Skeletal muscle cell (primary cell): ENCODE measurements around the gene PLXNB1.
"Not testable (repeated sequence)": the region's sequence is repeated elsewhere in the genome, so short reads cannot be mapped to it uniquely, and the experiment has no call there.

Experiments
- DNase-seq: peaks from one replicate; pipeline ENCODE4 v3.0.0-alpha.2; 2010; ENCODE audit warnings: low read depth
- H3K4me3 ChIP-seq: 2 replicates; pipeline ENCODE4 v1.5.1; 2011; ENCODE audit warnings: low read depth, mild to moderate bottlenecking, control low read depth, low read length, moderate library complexity

Gene PLXNB1, protein sequence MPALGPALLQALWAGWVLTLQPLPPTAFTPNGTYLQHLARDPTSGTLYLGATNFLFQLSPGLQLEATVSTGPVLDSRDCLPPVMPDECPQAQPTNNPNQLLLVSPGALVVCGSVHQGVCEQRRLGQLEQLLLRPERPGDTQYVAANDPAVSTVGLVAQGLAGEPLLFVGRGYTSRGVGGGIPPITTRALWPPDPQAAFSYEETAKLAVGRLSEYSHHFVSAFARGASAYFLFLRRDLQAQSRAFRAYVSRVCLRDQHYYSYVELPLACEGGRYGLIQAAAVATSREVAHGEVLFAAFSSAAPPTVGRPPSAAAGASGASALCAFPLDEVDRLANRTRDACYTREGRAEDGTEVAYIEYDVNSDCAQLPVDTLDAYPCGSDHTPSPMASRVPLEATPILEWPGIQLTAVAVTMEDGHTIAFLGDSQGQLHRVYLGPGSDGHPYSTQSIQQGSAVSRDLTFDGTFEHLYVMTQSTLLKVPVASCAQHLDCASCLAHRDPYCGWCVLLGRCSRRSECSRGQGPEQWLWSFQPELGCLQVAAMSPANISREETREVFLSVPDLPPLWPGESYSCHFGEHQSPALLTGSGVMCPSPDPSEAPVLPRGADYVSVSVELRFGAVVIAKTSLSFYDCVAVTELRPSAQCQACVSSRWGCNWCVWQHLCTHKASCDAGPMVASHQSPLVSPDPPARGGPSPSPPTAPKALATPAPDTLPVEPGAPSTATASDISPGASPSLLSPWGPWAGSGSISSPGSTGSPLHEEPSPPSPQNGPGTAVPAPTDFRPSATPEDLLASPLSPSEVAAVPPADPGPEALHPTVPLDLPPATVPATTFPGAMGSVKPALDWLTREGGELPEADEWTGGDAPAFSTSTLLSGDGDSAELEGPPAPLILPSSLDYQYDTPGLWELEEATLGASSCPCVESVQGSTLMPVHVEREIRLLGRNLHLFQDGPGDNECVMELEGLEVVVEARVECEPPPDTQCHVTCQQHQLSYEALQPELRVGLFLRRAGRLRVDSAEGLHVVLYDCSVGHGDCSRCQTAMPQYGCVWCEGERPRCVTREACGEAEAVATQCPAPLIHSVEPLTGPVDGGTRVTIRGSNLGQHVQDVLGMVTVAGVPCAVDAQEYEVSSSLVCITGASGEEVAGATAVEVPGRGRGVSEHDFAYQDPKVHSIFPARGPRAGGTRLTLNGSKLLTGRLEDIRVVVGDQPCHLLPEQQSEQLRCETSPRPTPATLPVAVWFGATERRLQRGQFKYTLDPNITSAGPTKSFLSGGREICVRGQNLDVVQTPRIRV (N-terminal part only)

DNA sequence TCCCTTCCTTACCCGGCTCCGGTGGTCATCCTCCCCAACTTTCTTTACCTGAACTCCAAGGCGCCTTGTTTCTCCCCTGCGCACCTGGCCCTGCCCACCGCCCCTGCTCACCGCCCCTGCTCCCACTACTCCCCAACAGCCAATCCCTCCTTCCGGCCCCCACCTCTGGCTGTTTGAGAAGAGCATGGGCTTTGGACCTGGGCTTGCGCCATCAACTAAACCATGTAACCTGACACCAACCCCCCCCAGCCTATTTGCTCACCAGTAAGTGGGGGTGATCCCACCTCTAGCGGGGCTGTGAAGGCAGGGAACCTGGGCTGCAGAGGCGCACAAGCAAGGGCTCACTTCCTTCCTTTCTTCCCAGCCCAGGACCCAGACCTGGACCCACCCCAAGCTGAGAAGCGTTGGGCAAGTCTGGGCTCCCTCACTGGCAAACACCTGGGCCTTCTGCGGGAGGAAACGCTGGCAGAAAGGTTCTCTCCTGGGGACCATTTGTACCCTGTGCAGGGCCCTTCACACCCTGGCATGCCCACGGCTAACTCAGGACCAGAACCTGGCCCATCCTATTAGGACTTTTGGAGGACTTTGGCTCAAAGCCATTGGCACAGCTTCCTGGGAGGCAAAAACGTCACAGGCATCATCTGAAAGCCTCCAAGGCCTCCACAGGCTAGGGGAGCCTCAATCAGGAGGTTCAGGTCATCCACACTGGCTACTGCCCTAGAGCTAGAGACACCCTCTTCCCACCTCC, at the start of gene PLXNB1:
PLXNB1 (minus strand) TSS at position 127 of the 748 bp plus-strand sequence. CDS start 5,475 bp downstream, outside the sequence.
- DNase-seq, result peak; percentile 42
- peak within 1 kb of the TSS; percentile 65 for H3K4me3 ChIP-seq

DNA sequence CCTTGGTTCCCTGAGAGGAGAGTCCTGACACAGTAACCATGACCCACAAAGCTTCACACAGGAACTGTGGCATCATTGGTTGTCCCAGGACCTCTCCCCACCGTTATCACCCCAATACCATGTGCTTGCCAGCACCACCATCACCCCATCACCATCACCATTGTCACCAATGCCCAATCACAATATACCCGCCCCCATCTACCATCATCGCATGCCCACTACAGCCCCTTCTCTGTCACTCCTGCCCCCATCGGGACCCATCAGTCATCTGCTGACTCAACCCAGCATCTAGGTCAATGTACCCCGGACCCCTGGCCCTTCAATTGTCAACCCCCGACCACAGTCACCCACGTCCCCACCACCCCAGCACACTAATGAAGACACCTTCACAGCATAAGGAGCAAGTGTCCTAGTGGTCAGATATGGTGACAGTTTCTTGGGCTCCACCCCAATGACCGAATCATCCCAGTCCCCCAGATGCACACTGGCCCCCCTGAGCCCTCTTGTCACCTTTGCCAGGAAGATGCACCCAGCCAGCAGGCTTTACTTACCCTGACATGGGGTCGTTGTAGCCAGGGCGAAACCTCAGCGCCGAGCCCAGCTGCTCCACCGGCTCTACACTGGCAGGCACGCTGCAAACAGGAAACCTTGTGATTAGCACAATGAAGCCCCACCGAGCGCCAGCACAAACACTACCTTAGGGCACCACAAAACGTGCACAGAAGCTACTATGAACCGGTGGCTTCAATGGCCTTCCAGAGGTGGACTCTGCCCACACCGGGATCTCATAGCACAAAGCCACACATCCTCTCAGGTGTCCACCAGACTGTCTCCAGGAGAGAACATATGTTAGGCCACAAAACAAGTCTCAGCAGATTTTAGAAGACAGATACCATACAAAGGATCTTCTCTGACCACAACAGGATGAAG, 49.0 kb upstream of the PLXNB1 start:
- no peak for DNase-seq
- H3K4me3 ChIP-seq, result no peak overlapping the region

DNA sequence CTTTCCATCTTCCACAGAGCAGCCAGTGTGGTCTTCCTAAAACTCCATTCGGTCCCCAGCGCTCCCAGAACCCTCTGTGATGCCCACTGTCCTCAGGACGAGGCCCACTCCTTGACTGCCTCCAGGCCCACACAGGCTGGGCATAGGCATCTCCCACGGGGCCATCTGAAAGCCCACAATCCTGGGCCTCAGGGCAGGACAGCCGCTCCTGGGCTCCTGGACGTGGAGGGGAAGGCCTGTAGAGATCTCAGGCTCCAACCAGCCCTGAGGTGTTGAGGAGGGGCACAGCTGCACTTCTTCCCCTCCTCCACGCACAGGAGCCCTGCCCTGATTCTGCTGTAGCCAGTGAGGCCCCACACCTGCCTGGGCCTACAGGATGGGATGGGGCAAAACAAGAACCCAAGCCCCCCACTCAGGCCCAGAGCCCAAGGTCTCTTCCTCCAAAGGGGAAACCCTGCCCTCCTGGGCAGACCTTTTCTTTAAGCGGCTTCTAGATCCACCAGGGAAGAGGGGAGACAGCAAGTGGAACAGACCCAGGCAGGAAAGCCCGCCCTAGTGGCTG, 48.2 kb upstream of the PLXNB1 start:
- no peak for DNase-seq
- no peak overlapping the region for H3K4me3 ChIP-seq

DNA sequence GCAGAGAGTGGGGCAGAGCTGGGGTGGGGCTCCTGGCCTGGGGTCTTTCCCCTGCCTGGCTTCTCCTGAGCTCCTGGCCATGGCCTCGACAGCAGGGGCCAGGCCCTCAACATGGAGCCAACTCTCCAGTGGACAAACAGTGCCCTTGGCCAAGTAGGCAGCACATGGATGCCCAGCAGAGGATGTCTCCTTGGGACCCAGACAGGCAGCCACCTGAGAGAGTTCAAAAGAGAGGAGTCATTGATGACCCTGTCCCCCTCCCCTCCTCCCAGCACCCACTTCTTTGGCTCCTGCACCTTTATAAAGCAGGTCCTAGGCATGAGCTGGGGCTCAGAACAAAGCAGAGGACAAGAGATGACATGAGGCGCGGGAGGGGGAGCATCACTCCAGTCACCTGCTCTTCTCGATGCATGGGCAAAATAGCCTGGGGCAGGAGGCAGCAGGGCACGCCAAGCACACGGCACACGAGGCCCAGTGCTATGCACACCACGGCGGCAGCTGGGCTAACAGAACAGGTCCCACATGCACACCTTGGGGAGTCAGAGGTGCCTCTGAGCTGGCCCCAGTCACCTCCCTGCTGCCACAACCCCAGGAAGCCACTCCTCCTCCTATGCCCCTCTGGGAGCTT, 46.7 kb upstream of the PLXNB1 start:
- H3K4me3 ChIP-seq, result no peak overlapping the region
- no peak for DNase-seq

DNA sequence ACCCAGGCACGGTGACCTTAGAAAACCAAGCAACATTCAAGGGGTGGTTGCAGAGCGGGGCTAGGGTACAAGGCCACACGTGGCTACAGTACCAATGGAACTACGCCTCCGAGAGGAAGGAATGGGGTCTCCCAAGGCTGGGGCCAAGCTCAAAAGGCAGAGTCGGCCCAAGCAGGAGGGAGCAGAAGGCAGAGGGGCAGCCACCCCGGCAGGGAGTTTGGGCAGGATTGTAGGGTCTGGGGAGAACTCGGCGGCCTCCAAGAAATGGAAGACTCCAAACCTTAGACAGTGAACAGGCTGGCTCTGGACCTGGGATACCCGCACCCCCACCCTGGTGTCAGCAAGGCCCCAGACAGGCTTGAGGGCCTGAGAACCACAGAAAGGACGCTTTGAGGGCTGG, 45.3 kb upstream of the PLXNB1 start:
- no peak for DNase-seq
- H3K4me3 ChIP-seq, result no peak overlapping the region

DNA sequence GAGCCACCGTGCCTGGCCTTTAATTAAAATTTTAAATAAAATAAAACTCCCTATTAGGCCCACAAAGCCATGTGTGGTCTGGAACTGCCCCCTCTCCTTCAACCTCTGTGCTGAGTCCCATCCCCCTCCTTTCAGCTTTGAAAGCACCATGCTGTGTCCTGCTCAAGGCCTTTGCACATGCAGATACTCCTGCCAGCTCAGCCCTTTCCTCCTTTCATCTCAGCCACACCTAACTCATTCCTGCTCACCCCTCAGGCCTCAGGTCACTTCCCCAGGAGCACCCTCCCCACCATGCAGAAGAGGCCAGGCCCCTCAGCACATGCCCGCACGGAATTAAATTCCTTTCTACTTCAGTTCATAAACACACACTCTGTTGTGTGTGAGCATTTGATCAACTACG, 44.7 kb upstream of the PLXNB1 start:
- no peak overlapping the region for H3K4me3 ChIP-seq

DNA sequence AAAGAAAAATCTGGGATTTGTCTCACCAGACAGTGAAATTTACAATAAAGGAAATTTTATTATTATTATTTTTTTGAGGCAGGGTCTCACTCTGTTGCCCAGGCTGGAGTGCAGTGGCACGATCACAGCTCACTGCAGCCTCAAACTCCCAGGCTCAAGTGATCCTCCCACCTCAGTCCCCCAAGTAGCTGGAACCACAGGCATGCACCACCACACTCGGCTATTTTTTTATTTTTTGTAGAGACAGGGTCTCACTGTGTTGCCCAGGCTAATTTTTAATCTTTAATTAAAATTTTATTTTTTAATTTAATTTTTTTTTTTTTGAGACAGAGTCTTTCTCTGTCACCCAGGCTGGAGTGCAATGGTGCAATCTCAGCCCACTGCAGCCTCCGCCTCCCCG, 44.1 kb upstream of the PLXNB1 start:
- not testable (repeated sequence) for H3K4me3 ChIP-seq, DNase-seq

More for the DNA sequence above, 44.7 kb upstream of the PLXNB1 start:
- DNase-seq, result no peak

DNA sequence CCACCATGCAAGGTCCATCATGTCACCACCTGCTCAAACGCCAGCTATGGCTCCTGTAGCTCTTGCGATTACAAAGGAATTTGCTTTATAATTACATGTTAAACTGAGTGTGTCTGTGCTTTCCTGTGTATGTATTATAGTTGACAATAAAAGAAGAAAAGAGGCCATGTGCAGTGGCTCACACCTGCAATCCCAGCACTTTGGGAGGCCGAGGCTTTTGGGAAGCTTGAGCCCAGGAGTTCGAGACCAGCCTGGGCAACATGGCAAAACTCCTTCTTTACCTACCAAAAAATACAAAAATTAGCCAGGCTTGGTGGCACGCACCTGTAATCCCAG, 43.7 kb upstream of the PLXNB1 start:
- DNase-seq, result no peak
- no peak overlapping the region for H3K4me3 ChIP-seq

DNA sequence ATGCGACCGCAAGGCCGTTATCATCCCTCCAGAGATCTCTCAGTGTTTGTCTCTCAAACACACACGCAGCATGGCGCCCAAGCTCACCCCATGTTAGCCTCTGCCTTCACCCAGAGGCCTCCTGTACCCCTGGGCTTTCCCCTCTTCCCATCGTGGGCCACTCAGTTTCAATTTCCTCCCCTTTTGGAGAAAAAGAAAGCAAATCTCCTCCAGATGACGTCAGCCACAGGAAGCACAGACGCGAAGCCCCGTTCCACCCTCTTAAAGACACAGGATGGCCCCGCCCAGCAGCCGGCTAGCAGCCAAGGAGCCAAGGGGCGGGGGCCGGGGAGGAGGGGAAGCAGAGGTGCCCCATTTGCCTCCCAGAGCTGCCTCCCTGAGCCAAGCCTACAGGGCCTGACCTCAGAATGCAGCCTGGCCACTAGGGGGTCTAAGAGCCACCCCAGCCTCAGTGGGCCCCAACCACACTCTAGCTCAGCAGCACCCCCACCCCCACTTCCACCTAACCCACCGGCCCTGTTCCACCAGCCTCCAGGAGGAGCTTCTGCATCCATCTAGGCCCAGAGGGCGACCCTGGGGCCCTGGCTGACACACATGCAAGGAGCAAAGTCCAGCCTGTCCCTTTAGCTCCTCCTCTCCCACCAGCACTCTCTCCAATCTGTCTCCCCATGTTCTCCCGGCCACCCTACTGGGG, 43.2 kb upstream of the PLXNB1 start:
- H3K4me3 ChIP-seq, result peak overlapping the region; percentile 82
- DNase-seq, result peak; percentile 55

DNA sequence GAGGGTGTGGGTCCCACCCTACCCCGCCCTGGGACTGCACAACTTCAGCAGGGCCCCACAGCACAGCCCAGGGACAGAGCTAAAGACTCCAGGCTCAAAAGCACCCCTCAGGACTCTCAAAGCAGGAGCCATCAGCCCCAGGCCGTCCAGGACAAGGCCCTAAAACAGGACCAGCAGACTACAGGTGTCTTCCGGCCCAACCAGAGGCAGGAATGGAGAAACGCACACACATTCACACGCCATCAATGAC, 42.7 kb upstream of the PLXNB1 start:
- no peak for DNase-seq

DNA sequence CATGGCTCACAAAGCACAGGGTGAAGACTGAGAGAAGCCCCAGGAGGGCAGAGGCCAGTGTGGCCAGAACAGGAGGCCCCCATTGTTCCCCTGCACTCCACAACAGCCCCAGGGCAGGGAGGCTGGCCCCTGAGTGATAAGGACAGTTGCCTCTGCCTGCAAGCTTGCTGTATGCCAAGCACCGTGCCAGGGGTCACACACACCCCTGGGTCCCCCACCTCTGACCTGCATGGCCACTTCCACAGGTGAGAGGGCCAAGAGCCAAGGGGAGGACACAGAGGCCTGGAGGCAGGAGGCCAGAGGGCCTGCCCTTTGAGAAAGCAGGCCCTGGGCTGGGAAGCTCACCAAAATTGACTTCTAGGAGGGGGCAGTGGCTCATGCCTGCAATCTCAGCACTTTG, 40.4 kb upstream of the PLXNB1 start:
- DNase-seq, result no peak
- H3K4me3 ChIP-seq, result no peak overlapping the region

More for the DNA sequence above, 42.7 kb upstream of the PLXNB1 start:
- H3K4me3 ChIP-seq, result peak overlapping the region; percentile 82

DNA sequence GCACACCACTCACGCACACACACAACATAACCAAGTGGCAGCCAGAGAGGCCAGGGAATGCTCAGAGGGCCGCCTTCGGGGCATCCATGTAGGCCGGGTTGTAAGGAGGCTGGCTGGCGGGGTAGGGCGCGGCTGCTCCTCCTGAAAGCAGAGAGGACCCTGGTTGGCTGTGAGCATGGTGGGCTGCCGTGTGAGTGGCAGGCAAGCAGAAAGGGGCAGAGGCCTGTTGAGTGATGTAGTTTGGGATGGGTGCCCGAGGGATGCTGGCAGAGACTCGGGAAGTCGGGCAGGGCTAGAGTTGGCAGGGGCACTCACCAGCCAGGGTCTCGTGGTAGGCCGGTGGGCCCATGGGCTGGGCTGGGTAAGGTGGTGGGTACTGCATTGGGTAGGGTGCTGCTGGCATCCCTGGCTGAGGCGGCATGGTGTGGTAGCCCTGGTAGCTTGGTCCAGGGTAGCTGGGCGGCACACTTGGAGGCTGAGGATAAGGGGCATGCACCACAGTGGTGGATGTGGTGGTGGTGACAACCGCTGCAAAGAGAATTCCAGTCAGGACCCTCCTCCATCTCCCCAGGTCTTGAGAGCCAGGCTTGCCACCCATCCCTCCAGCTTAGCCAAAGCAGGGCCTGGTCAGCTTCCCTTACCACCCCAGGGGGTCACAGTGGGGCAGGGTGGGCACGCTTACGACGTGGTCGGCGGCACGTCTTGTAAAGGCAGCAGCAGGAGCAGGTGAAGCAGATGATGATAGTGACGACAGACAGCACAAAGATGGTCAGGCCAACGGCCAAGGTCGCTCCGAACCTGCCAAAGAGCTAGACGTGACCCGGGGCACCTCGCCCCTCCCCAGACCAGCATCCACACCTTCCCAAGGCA, 39.4 kb upstream of the PLXNB1 start:
- no peak for DNase-seq
- H3K4me3 ChIP-seq, result no peak overlapping the region

DNA sequence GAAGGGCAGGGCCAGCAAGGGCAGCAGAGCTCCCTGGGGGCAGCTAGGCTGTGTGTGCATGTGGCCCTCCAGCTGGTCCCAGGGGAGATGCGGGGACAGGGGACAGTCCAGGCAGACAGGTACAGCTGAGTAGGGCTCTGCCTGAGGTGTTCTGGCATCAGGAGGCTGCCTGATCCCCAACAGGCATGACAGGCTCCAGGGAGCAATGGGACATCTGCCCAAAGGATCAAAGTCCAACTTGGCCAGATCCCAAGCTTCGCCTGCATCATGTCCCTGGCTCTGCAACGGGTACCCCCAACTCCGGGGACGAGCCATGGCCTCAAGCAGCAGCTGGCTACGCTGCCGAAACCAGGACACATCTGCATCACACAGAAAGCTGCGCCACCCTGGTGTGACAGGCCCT, 38.4 kb upstream of the PLXNB1 start:
- no peak for DNase-seq
- no peak overlapping the region for H3K4me3 ChIP-seq

DNA sequence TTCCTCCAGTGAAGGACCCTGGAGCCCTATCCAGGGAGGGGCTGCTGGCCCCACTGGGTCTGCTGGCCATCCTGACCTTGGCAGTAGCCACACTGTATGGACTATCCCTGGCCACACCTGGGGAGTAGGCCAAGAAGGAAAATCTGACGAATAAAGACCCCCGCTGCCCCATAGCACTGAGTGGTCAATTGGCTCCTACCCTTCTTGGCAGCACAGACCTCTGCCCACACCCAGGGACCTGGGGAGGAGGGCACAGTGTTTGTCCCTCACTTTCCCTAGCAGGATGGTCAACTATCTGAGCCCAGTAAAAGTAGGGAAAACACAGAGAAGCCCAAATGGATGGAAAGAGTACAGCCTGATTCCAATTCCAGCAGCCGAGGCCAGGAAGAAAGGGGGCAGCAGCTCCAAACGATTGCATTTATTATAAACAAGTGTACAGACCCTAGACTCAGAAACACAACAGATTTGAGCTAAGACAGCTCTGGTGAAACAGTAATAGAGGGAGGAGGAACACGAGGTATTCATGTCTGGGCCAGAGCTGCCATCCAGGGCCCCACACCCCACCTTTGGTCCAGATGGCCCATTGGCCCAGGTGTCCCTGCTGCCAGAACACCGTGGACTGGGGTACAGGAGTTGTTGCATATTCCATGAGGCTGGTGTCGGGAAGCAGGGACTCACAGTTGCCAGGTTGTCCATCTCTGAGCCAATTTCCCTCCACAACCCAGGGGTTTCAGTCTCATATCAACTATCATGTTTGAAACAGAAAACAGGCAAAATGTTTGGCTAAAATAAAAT, 37.8 kb upstream of the PLXNB1 start:
- DNase-seq, result no peak
- no peak overlapping the region for H3K4me3 ChIP-seq

DNA sequence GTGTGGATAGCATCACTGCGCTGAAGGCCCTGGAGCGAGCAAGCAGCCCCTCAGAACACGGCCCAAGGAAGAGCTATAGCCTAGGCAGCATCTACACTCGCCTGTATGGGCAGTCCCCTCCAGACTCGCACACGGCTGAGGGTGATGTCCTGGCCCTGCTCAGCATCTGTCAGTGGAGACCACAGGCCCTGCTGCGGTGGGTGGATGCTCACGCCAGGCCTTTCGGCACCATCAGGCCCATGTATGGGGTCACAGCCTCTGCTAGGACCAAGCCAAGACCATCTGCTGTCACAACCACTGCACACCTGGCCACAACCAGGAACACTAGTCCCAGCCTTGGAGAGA, 37.2 kb upstream of the PLXNB1 start:
- no peak for DNase-seq
- peak overlapping the region; percentile 53 for H3K4me3 ChIP-seq
